Bronchial epithelial cell (primary cell): ENCODE data around the gene HDAC4. TPM values are rescaled to one million over a fixed set of nuclear protein-coding genes. Genes with fewer than 3 reads are reported as not detected.

ENCODE experiments used
- DNase-seq: peaks from one replicate; pipeline ENCODE4 v3.0.0-alpha.2; 2010; ENCODE audit warnings: low read depth
- FAIRE-seq: peaks from 2 replicates; lab custom pipeline; 2011; peaks lifted over from hg19 to GRCh38; lab: Jason Lieb, UNC
- H3K27me3 ChIP-seq: 2 replicates; pipeline ENCODE4 v1.5.1; 2011; ENCODE audit warnings: low read length; ENCODE audit not compliant: control insufficient read depth, insufficient read depth
- H3K36me3 ChIP-seq: 2 replicates; pipeline ENCODE4 v1.5.1; 2011; ENCODE audit warnings: low read length; ENCODE audit not compliant: control insufficient read depth, insufficient read depth
- H3K4me3 ChIP-seq: 2 replicates; pipeline ENCODE4 v1.5.1; 2011; ENCODE audit warnings: mild to moderate bottlenecking, low read depth, low read length, control low read depth
- total RNA-seq: library from RNA; depleted of rRNA; stranded (reverse); fragments of >200 nt; gene quantifications from 2 replicates; pipeline ENCODE4 v1.2.1, GENCODE V29; 2014
- TF ChIP-seq, protein P1 (sequence below): IDR thresholded peaks from 2 replicates; pipeline ENCODE4 v1.5.1; 2011; ENCODE audit warnings: mild to moderate bottlenecking, moderate library complexity, low read length, control low read depth, inconsistent platforms; ENCODE audit not compliant: insufficient read depth, severe bottlenecking

Gene HDAC4
- total RNA-seq, 1 donor from 2014 or later: 5.3 TPM

GRCh38 chr2:239346676-239347075, 54.1 kb downstream of the HDAC4 start:
- FAIRE-seq: peak; percentile 93
- Histone ChIP-seq H3K4me3 (no peak overlapping the region), H3K27me3 (no peaks in the 10 kb centered on the region), H3K36me3 (no peaks in the 10 kb centered on the region)
- no peak for DNase-seq
- TF ChIP-seq, protein P1, sequence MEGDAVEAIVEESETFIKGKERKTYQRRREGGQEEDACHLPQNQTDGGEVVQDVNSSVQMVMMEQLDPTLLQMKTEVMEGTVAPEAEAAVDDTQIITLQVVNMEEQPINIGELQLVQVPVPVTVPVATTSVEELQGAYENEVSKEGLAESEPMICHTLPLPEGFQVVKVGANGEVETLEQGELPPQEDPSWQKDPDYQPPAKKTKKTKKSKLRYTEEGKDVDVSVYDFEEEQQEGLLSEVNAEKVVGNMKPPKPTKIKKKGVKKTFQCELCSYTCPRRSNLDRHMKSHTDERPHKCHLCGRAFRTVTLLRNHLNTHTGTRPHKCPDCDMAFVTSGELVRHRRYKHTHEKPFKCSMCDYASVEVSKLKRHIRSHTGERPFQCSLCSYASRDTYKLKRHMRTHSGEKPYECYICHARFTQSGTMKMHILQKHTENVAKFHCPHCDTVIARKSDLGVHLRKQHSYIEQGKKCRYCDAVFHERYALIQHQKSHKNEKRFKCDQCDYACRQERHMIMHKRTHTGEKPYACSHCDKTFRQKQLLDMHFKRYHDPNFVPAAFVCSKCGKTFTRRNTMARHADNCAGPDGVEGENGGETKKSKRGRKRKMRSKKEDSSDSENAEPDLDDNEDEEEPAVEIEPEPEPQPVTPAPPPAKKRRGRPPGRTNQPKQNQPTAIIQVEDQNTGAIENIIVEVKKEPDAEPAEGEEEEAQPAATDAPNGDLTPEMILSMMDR: no peak

GRCh38 chr2:239345251-239345650, 55.6 kb downstream of the HDAC4 start:
- TF ChIP-seq, protein P1: no peak
- FAIRE-seq (no peak), DNase-seq (no peak)
- Histone ChIP-seq H3K36me3 (no peaks in the 10 kb centered on the region), H3K27me3 (no peaks in the 10 kb centered on the region), H3K4me3 (no peak overlapping the region)

- TF ChIP-seq, protein P1: no peak
- no peak for FAIRE-seq
- no peak overlapping the region for H3K4me3 ChIP-seq
- DNase-seq: no peak
- H3K36me3 ChIP-seq: no peaks in the 10 kb centered on the region
- H3K27me3 ChIP-seq: no peaks in the 10 kb centered on the region
These were observed 56.0 kb downstream of the HDAC4 start for GRCh38 chr2:239344857-239345216.

DNA sequence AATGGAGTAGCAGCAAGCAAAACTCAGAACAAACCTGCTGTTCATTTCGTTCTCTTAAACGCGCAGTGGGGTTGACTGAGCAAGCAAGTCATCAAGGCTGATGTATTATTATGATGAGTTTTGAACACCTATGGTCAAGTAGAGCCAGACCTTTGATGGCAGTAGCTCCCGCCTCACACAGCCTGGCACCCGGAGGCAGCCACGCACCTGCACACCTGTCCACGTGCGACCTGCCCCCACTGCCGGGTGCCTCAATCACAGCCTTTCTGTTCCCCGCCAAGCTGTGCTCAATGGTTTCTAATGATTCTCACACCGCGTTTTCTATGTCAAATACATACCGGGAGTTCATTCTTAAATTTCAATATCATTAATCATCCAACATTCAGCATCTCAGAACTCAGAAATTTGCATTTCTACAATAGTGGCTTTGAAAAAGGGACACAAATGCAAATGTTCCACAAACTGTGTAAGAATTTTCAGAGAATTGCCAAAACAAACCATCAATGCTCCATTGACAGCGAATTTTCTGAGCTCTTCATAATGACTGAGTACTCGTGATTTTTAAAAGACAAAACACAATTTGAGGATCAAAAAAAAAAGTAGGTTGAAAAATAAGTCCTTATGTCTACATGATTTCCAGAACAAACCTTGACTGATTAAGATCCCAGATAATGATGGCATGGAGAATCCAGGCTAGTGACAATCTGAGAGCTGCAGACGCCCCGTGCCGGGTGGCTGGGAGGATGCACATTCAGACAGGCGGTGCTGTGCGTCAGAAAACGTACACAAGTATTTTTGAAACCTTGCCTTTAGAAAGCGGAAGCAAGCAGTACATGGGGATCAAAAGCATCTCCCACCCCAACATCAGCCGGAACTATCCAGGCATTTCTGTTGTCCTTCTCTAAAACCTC, 56.6 kb downstream of the HDAC4 start:
- FAIRE-seq (no peak), DNase-seq (no peak)
- H3K36me3 ChIP-seq: no peaks in the 10 kb centered on the region
- TF ChIP-seq, protein P1: no peak
- H3K27me3 ChIP-seq: no peaks in the 10 kb centered on the region
- H3K4me3 ChIP-seq: no peak overlapping the region

GRCh38 chr2:239343460-239343859, 57.4 kb downstream of the HDAC4 start:
- Histone ChIP-seq H3K36me3 (no peaks in the 10 kb centered on the region), H3K27me3 (no peaks in the 10 kb centered on the region), H3K4me3 (no peak overlapping the region)
- DNase-seq: no peak
- TF ChIP-seq, protein P1: no peak
- FAIRE-seq: no peak
